ENCODE data around the gene C14orf180.

DNA sequence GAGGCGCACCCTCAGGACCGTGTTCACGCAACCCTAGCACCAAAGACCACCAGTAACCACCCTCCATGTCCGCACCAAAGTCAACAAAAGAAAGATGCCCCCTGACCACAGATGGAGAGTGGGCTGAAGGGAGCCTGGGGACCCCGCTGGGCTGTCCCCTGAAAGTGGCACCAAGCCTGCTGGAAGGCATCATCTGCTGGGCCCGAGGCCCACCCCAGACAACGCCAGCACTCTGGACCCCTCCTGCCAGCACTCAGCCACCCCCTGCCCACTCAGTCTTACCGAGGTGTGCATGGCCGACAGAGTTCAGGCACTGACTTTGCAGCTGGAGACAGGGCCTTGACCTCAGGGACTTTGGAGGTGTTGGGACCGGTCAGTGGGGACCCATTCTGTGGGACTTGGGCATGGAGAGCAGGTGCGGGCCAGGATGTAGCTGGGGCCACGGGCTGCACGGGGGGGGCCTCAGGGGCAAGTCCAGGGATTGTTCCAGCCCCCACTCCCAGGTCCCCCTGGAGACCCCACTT is 59.4 kb downstream of the C14orf180 start:
- TF ChIP-seq SPI1 (IDR thresholded peaks at IDR 0.05; ENCODE audit: low read depth, low read length): no peak
- no peak for TF ChIP-seq POLR2A (IDR thresholded peaks at IDR 0.05; ENCODE audit: low read depth, low read length)
- TF ChIP-seq TAF1 (IDR thresholded peaks at IDR 0.05; ENCODE audit: low read depth, low read length): no peak
- no peak for TF ChIP-seq POLR2AphosphoS5 (IDR thresholded peaks at IDR 0.05; ENCODE audit: low read depth, low read length)
- no peak for TF ChIP-seq POU2F2 (IDR thresholded peaks at IDR 0.05; ENCODE audit: low read depth, low read length)
- TF ChIP-seq PAX5 (IDR thresholded peaks at IDR 0.05; ENCODE audit: insufficient read depth, low read length, severe bottlenecking): no peak
